ENCODE results near the gene SNCG. TPM values are rescaled to one million over a fixed set of nuclear protein-coding genes. Genes with fewer than 3 reads are reported as not detected.

SNCG gene
- total RNA-seq, 1 experiment from 2014 or later, result 5.5 TPM

DNA sequence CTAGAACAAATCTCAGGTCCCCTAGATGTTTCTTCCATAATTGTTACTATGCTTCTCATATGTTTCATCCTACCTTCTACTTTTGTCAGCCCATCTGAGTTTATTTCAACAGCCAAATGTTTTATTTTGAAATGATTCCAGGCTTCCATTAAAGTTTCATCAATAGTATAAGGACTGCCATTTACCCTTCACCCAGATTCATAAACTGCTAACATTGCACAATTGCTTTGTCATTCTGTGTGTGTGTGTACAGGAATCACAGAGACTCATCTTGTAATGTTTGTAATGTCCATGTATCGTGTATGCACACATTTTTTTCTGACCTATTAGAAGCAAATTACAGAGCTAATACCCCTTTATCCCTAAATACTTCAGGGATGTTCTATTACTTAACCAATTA, 26.5 kb upstream of the SNCG start:
- no peaks in the 10 kb centered on the region for H3K79me2 ChIP-seq (ENCODE audit: insufficient read depth, low read length)
- Mint-ChIP-seq H3K27ac (no peak overlapping the region), H3K27me3 (ENCODE audit: low read depth) (no peaks in the 10 kb centered on the region; the same call in 1 of the 2 replicates), H3K9me3 (no peaks in the 10 kb centered on the region), H3K4me3 (no peak overlapping the region), H3K36me3 (ENCODE audit: insufficient read depth in 1 of 3, low read depth in 3 of 3) (peaks cover 10 to 51% (median 26%) of the 10 kb centered on the region in 3 experiments; a peak in 6 of 7 replicates), H3K4me1 (peaks cover 0 to 2% of the 10 kb centered on the region in 2 experiments; a peak in 2 of 4 replicates)
- no peak overlapping the region for H4K8ac ChIP-seq (replicated peaks; ENCODE audit: insufficient read length, low read depth, low read length)
- no peaks in the 10 kb centered on the region for H3K4me1 ChIP-seq (ENCODE audit: insufficient read depth, low read length)
- H3T11ph ChIP-seq (ENCODE audit: low read length), result no peak overlapping the region
- H3K9me3 ChIP-seq (ENCODE audit: control insufficient read depth, low read depth, low read length), result no peaks in the 10 kb centered on the region
- H2AK5ac ChIP-seq (ENCODE audit: insufficient read length, low read length), result no peak overlapping the region
- no peaks in the 10 kb centered on the region for H3K23me2 ChIP-seq (ENCODE audit: insufficient read length, low read depth, low read length, poor library complexity, severe bottlenecking)
- H3K56ac ChIP-seq (ENCODE audit: insufficient read length, low read depth, low read length), result no peak overlapping the region
- no peak overlapping the region for H3K14ac ChIP-seq (ENCODE audit: insufficient read depth, low read length)
- WGBS (ENCODE audit: extremely low coverage, insufficient read length, low lambda C conversion rate), result no CpG with 5 or more reads among the region's 1 CpG
- no peak overlapping the region for H2BK5ac ChIP-seq (ENCODE audit: insufficient read length, low read length)
- H3K4ac ChIP-seq (ENCODE audit: low read depth, low read length), result no peak overlapping the region
- no peak overlapping the region for H3K4me2 ChIP-seq (ENCODE audit: insufficient read depth, insufficient read length, low read length)
- no peaks in the 10 kb centered on the region for H3K79me1 ChIP-seq (ENCODE audit: insufficient read depth, low read depth, low read length, poor library complexity, severe bottlenecking)
- H2BK20ac ChIP-seq (ENCODE audit: low read depth, low read length, poor library complexity, severe bottlenecking), result no peak overlapping the region
- H3K18ac ChIP-seq (ENCODE audit: insufficient read length, low read depth, low read length), result no peak overlapping the region
- H2BK12ac ChIP-seq (ENCODE audit: insufficient read length, low read depth, low read length), result no peak overlapping the region
- no peak overlapping the region for H3K23ac ChIP-seq (ENCODE audit: insufficient read length, low read depth, low read length)
- H2BK15ac ChIP-seq (ENCODE audit: low read depth, low read length), result no peak overlapping the region
- H3K9ac ChIP-seq (ENCODE audit: extremely low read depth, insufficient read length, low read length), result no peak overlapping the region
- no peak overlapping the region for H4K5ac ChIP-seq (ENCODE audit: insufficient read length, low read depth, low read length)
- H3K27ac ChIP-seq (ENCODE audit: insufficient read length, low read depth, low read length), result no peak overlapping the region
- no peak overlapping the region for H4K91ac ChIP-seq (ENCODE audit: insufficient read length, low read depth, low read length)
- DNase-seq, result no peak
- TF ChIP-seq, protein P1, sequence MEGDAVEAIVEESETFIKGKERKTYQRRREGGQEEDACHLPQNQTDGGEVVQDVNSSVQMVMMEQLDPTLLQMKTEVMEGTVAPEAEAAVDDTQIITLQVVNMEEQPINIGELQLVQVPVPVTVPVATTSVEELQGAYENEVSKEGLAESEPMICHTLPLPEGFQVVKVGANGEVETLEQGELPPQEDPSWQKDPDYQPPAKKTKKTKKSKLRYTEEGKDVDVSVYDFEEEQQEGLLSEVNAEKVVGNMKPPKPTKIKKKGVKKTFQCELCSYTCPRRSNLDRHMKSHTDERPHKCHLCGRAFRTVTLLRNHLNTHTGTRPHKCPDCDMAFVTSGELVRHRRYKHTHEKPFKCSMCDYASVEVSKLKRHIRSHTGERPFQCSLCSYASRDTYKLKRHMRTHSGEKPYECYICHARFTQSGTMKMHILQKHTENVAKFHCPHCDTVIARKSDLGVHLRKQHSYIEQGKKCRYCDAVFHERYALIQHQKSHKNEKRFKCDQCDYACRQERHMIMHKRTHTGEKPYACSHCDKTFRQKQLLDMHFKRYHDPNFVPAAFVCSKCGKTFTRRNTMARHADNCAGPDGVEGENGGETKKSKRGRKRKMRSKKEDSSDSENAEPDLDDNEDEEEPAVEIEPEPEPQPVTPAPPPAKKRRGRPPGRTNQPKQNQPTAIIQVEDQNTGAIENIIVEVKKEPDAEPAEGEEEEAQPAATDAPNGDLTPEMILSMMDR (conservative IDR thresholded peaks at IDR 0.05), result no peak
- H2BK120ac ChIP-seq (ENCODE audit: low read depth, low read length, poor library complexity, severe bottlenecking), result no peak overlapping the region
- H4K20me1 ChIP-seq (ENCODE audit: control insufficient read depth, insufficient read depth, insufficient read length), result no peaks in the 10 kb centered on the region
- H3K27me3 ChIP-seq (ENCODE audit: insufficient read depth, low read length), result no peaks in the 10 kb centered on the region
- H2AFZ ChIP-seq (ENCODE audit: low read length), result no peak overlapping the region
